Measurements from ENCODE around the gene RGP1. TPM values are rescaled to one million over a fixed set of nuclear protein-coding genes. Genes with fewer than 3 reads are reported as not detected.

The RGP1 gene
- total RNA-seq, 1 donor from 2014 or later, result 16.2 TPM

DNA sequence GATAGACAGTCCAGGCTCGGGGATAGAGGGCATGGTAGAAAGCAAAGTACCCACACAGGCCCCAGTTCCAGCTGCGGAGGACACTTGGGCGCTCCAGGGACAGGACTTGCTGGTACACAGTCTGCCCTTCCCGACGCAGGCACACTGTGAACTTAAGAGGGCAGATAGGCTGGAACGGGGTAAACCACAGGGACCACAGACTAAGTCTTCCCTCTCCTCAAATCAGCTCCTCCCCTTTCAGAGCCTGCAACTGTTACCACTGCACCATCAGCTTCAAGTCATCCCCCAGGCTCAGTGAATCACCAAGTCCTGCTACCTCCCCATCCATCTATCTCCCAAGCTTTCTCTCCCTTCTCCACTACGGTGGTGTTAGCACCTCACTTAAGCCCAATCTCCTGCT lies 7.3 kb upstream of the RGP1 start:
- H3K27ac ChIP-seq, result no peak overlapping the region

DNA sequence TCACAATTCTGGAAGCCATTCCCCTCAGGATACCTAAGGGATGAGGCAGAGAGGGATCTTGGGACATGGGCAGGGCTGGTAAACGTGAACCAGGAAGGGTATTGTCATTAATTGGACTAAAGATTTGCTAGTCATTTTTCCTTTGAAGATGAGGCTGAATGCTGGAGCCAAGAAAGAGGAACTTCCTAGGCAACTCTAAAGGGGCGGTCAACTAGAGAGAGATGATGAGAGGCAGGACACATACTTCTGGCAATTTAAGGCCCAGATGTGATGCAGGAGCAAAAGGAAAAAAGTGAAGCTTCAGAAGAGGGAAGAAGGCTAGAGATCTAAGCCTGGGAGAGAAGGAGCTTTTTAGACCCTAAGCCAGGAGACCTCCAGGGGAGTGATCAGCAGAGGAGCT lies 5.6 kb upstream of the RGP1 start:
- no peaks in the 10 kb centered on the region for H3K27me3 ChIP-seq
- peaks cover 36% of the 10 kb centered on the region for H3K4me1 ChIP-seq
- intact Hi-C loops (cut with DNase I), result no loop called here
- peaks cover 0 to 61% of the 10 kb centered on the region in 2 donors for H3K36me3 ChIP-seq
- H3K27ac ChIP-seq, result no peak overlapping the region
- no peak overlapping the region for H3K4me3 ChIP-seq
- TF ChIP-seq POLR2A (IDR thresholded peaks at IDR 0.05) (no peak), POLR2AphosphoS5 (IDR thresholded peaks at IDR 0.05; ENCODE audit: insufficient read depth in 1 of 2, low read depth in 1 of 2) (no peak)
- TF ChIP-seq, protein P1, sequence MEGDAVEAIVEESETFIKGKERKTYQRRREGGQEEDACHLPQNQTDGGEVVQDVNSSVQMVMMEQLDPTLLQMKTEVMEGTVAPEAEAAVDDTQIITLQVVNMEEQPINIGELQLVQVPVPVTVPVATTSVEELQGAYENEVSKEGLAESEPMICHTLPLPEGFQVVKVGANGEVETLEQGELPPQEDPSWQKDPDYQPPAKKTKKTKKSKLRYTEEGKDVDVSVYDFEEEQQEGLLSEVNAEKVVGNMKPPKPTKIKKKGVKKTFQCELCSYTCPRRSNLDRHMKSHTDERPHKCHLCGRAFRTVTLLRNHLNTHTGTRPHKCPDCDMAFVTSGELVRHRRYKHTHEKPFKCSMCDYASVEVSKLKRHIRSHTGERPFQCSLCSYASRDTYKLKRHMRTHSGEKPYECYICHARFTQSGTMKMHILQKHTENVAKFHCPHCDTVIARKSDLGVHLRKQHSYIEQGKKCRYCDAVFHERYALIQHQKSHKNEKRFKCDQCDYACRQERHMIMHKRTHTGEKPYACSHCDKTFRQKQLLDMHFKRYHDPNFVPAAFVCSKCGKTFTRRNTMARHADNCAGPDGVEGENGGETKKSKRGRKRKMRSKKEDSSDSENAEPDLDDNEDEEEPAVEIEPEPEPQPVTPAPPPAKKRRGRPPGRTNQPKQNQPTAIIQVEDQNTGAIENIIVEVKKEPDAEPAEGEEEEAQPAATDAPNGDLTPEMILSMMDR (IDR thresholded peaks at IDR 0.05), result no peak
- DNase-seq (ENCODE audit: extremely low spot score in 2 of 2), result no peak
- H3K9me3 ChIP-seq, result no peaks in the 10 kb centered on the region

More for the DNA sequence above, 7.3 kb upstream of the RGP1 start:
- Histone ChIP-seq H3K36me3 (peaks cover 0 to 78% of the 10 kb centered on the region in 2 donors), H3K9me3 (no peaks in the 10 kb centered on the region), H3K27me3 (no peaks in the 10 kb centered on the region), H3K4me3 (no peak overlapping the region), H3K4me1 (peaks cover 21% of the 10 kb centered on the region)
- TF ChIP-seq, protein P1 (IDR thresholded peaks at IDR 0.05), result no peak
- TF ChIP-seq POLR2AphosphoS5 (IDR thresholded peaks at IDR 0.05; ENCODE audit: insufficient read depth in 1 of 2, low read depth in 1 of 2) (no peak), POLR2A (IDR thresholded peaks at IDR 0.05) (no peak)
- intact Hi-C loops (cut with DNase I), result no loop called here
- DNase-seq (ENCODE audit: extremely low spot score in 2 of 2), result no peak

DNA sequence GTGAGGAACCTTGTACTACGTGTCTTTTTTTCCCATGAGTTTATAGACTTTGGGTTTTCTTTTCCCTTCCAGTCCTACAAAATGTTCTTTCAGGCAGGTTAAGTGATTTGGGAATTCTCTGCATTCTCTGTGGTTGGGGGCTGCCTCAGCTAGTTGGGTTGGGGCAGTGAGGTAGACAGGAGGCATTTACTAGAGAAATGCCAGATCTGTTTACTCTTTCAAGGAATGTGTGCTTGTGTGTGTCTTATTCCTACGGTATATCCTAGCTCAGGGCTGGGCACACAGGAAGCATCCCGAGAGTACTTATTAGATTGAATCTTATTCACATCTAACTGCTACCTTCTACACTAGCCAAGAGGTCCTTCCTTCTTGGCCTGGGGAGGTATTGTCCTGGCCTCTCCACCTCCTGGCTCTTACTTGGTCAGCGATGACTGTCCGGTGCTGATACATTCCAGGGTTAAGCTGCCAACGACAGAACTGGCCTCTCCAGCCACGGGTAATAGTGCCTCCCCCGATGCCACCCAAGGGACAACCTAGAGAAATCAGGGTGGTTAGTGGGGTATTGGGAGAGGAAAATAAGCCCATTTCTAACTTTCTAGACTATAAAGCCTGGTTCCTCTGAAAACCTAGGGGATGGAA lies 5.1 kb upstream of the RGP1 start:
- intact Hi-C loops (cut with DNase I), result no loop called here
- Histone ChIP-seq H3K9me3 (no peaks in the 10 kb centered on the region), H3K27ac (no peak overlapping the region), H3K4me1 (peaks cover 36% of the 10 kb centered on the region), H3K36me3 (peaks cover 0 to 56% of the 10 kb centered on the region in 2 donors), H3K27me3 (no peaks in the 10 kb centered on the region), H3K4me3 (no peak overlapping the region)
- TF ChIP-seq POLR2AphosphoS5 (IDR thresholded peaks at IDR 0.05; ENCODE audit: insufficient read depth in 1 of 2, low read depth in 1 of 2), result no peak
- TF ChIP-seq, protein P1 (IDR thresholded peaks at IDR 0.05), result no peak
- no peak for TF ChIP-seq POLR2A (IDR thresholded peaks at IDR 0.05)
- DNase-seq (ENCODE audit: extremely low spot score in 2 of 2), result no peak

DNA sequence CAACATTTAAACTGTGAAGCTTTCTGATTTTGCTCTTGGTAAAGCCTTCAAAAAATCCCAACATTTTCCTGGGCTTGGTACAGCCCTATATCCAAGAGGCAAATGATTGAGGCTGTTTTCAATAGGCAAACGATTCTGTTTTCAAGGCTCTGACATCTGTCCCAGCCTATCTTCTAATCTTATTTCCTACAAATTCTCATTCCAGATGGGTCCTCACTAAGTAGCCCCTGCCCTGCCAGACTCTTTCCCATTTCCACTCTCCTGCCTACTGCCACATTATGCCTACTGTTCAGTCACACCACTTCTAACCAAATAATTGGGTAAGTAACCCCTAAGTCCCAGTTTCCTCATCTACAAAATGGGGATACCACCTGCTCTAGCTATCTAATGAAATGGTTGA lies 3.5 kb upstream of the RGP1 start:
- Histone ChIP-seq H3K27me3 (no peaks in the 10 kb centered on the region), H3K27ac (no peak overlapping the region), H3K4me1 (peaks cover 48% of the 10 kb centered on the region), H3K36me3 (peaks cover 0 to 43% of the 10 kb centered on the region in 2 donors), H3K4me3 (no peak overlapping the region), H3K9me3 (no peaks in the 10 kb centered on the region)
- TF ChIP-seq POLR2A (IDR thresholded peaks at IDR 0.05) (no peak), POLR2AphosphoS5 (IDR thresholded peaks at IDR 0.05; ENCODE audit: insufficient read depth in 1 of 2, low read depth in 1 of 2) (no peak)
- TF ChIP-seq, protein P1 (IDR thresholded peaks at IDR 0.05), result no peak
- DNase-seq (ENCODE audit: extremely low spot score in 2 of 2), result no peak
- intact Hi-C loops (cut with DNase I), result no loop called here

DNA sequence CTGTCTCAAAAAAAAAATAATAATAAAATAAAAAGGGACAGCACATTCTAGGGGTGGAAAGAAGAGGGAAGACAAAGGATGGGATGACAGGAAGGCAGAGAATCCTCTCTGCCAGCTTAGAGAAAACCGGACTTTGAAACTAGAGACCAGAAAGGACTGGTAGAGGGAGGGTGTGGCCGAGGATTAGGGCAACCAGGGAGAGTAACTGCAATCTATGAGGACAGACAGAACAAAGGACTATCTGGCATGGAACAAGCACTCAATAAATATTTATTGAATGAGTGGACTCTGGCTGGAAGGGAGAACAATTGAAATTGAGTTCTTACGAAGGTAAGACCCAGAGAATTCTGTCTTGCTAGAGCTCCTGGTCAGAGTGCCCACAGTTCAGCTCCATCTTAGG lies 2.5 kb upstream of the RGP1 start:
- H3K27ac ChIP-seq, result no peak overlapping the region
- TF ChIP-seq, protein P1 (IDR thresholded peaks at IDR 0.05), result no peak
- TF ChIP-seq POLR2A (IDR thresholded peaks at IDR 0.05) (no peak), POLR2AphosphoS5 (IDR thresholded peaks at IDR 0.05; ENCODE audit: insufficient read depth in 1 of 2, low read depth in 1 of 2) (no peak)
- peaks cover 50% of the 10 kb centered on the region for H3K4me1 ChIP-seq
- H3K27me3 ChIP-seq, result no peaks in the 10 kb centered on the region
- H3K9me3 ChIP-seq, result no peaks in the 10 kb centered on the region
- H3K36me3 ChIP-seq, result peaks cover 0 to 43% of the 10 kb centered on the region in 2 donors
- DNase-seq (ENCODE audit: extremely low spot score in 2 of 2), result no peak
- intact Hi-C loops (cut with DNase I), result no loop called here
- H3K4me3 ChIP-seq, result peak overlapping the region; percentile 92 to 93

Data from vagina (tissue), 2 donors.